ENCODE results near the gene RDX. TPM values are rescaled to one million over a fixed set of nuclear protein-coding genes. Genes with fewer than 3 reads are reported as not detected.

The RDX gene
- total and polyA plus RNA-seq, 2 of the 13 experiments (the other 11 are each of a cell fraction or from before 2014, with no cell fraction given): 20.7 to 63.1 TPM

GRCh38 chr11:110314366-110315095 lies 18.1 kb upstream of the RDX start:
- Histone ChIP-seq H2AFZ (ENCODE audit: low read length) (no peak overlapping the region), H3K27ac (ENCODE audit: extremely low read length, insufficient read depth, low read length) (no peak overlapping the region), H3K4me3 (replicated peaks in 1 of 3; ENCODE audit: insufficient read depth in 1 of 3, low read depth in 2 of 3, low read length in 3 of 3) (no peak overlapping the region), H3K79me2 (ENCODE audit: insufficient read depth, low read length) (no peaks in the 10 kb centered on the region), H3K9ac (ENCODE audit: insufficient read depth, low read depth, low read length) (no peak overlapping the region), H3K9me3 (ENCODE audit: low read length) (no peaks in the 10 kb centered on the region), H4K20me1 (ENCODE audit: insufficient read depth, low read length) (no peaks in the 10 kb centered on the region), H3K27me3 (ENCODE audit: control insufficient read depth in 1 of 2, insufficient read depth in 2 of 2, low read length in 2 of 2) (peaks cover 0 to 6% of the 10 kb centered on the region in 2 experiments; a peak in 1 of 5 replicates), H3K36me3 (replicated peaks in 1 of 2; ENCODE audit: control insufficient read depth in 1 of 2, insufficient read depth in 2 of 2, low read length in 2 of 2) (no peaks in the 10 kb centered on the region), H3K4me2 (ENCODE audit: low read depth, low read length) (no peak overlapping the region), H3K4me1 (ENCODE audit: insufficient read depth, low read length) (peaks cover 25% of the 10 kb centered on the region)
- CTCF ChIA-PET (ENCODE audit: low intra/inter-chr PET ratio, low total read pairs): no interaction called here
- in situ Hi-C loops (cut with HindIII; ENCODE audit: extremely low pct_ligation_motif_present, low pct_unique_long_range_greater_than_20kb): no loop called here
- BruUV-seq (replicated peaks): no TSS peak
- POLR2A ChIA-PET: no interaction called here
- 60% methylated on average over 9 of the region's 9 CpGs for WGBS (ENCODE audit: low lambda C conversion rate)
- TF ChIP-seq SATB2 (CRISPR knock-in tag; IDR thresholded peaks at IDR 0.05): no peak
- no peak for TF ChIP-seq SP5 (CRISPR knock-in tag; IDR thresholded peaks at IDR 0.05; ENCODE audit: borderline replicate concordance, low read depth)
- no peak for TF ChIP-seq KLF9 (CRISPR knock-in tag; IDR thresholded peaks at IDR 0.05; ENCODE audit: low read depth)
- TF ChIP-seq ZNF333 (CRISPR knock-in tag; IDR thresholded peaks at IDR 0.05; ENCODE audit: borderline replicate concordance): no peak
- TF ChIP-seq ZNF382 (CRISPR knock-in tag; IDR thresholded peaks at IDR 0.05; ENCODE audit: borderline replicate concordance): no peak
- TF ChIP-seq MEF2D (CRISPR knock-in tag; IDR thresholded peaks at IDR 0.05): no peak
- TF ChIP-seq ZNF777 (CRISPR knock-in tag; IDR thresholded peaks at IDR 0.05): no peak
- TF ChIP-seq ARID3A (IDR thresholded peaks at IDR 0.05; ENCODE audit: low read depth, low read length): no peak
- no peak for TF ChIP-seq AHR (CRISPR knock-in tag; IDR thresholded peaks at IDR 0.05)
- TF ChIP-seq MAFF (IDR thresholded peaks at IDR 0.05; ENCODE audit: low read depth, low read length): no peak
- TF ChIP-seq ZNF343 (CRISPR knock-in tag; IDR thresholded peaks at IDR 0.05): no peak
- TF ChIP-seq CBX2 (IDR thresholded peaks at IDR 0.05; ENCODE audit: low read depth, low read length): no peak
- TF ChIP-seq CBX2 (CRISPR knock-in tag; IDR thresholded peaks at IDR 0.05; ENCODE audit: low read depth): no peak
- TF ChIP-seq NFATC3 (CRISPR knock-in tag; IDR thresholded peaks at IDR 0.05): no peak
- no peak for TF ChIP-seq FOXO1 (CRISPR knock-in tag; IDR thresholded peaks at IDR 0.05)
- DNase-seq (ENCODE audit: low spot score) (no peak), ATAC-seq (peak; percentile 60; the same call in 2 of the 3 replicates), FAIRE-seq (no peak)
- intact Hi-C loops (cut with micrococcal nuclease; ENCODE audit: unreplicated experiment): no loop called here

All from HepG2 (cell line).